Measurements from ENCODE around the gene HADH. TPM values are rescaled to one million over a fixed set of nuclear protein-coding genes. Genes with fewer than 3 reads are reported as not detected.
"Not testable (repeated sequence)": the region's sequence is repeated elsewhere in the genome, so short reads cannot be mapped to it uniquely, and the experiment has no call there.

Gene HADH
- 10 to 100 TPM; 47.3 to 51.1 TPM for total RNA-seq

DNA sequence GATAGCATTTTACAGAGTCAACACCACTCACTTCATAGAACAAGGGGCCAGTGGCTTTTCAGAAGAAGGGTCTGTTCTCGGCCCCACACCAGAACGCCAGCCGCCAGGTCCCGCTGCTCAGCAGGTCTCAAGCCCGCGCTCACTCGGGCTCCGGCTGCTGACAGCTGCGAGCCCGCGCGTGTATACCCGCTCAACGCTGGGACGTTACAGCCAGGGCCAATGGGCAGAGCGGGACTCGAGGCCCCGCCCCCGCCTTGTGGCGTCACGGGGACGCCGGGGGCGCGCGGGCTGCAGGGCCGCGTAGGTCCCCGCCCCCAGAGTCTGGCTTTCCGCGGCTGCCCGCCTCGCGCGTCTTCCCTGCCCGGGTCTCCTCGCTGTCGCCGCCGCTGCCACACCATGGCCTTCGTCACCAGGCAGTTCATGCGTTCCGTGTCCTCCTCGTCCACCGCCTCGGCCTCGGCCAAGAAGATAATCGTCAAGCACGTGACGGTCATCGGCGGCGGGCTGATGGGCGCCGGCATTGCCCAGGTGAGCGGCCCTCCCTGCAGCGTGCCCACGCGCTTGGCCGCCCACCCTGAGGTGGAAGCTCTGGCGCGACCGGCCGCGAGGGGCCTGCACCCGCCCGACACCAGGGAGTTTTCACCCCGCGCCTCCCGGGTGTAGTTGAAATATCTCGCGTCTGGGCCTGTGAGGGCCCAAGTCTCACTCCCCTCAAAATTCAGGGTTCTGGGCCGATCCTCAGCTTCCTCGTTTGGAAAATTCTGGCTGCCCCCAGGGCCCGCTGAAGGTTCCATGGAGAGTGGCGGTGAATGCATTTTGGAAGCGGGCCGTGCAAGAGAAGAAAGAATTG lies at the start of gene HADH:
HADH (plus strand) TSS at position 353 of the 850 bp plus-strand sequence; CDS start at position 397, 44 bp downstream.
- CTCF ChIA-PET = interaction anchor here (0.7 to 2.1 kb wide), 4 partner anchors 29 to 269 kb away, joined by 3 to 7 read pairs (median 4); partner anchors contain the start of gene PAPSS1
- Mint-ChIP-seq H3K4me3 (peak within 1 kb of the TSS; percentile 84), H3K9me3 (ENCODE audit: low read depth) (no peaks in the 10 kb centered on the region), H3K4me1 (peaks cover 33% of the 10 kb centered on the region), H3K36me3 (peaks cover 2% of the 10 kb centered on the region), H3K27ac (peak within 1 kb of the TSS; percentile 91), H3K27me3 (no peaks in the 10 kb centered on the region)
- DNase-seq (peak; percentile 95), ATAC-seq (peak; percentile 99)

- CTCF ChIA-PET = no interaction called here
- no peaks in the 10 kb centered on the region for H3K9me3 Mint-ChIP-seq (ENCODE audit: low read depth)
Observed at GRCh38 chr4:107945809-107946208, 43.9 kb upstream of the HADH start.

DNA sequence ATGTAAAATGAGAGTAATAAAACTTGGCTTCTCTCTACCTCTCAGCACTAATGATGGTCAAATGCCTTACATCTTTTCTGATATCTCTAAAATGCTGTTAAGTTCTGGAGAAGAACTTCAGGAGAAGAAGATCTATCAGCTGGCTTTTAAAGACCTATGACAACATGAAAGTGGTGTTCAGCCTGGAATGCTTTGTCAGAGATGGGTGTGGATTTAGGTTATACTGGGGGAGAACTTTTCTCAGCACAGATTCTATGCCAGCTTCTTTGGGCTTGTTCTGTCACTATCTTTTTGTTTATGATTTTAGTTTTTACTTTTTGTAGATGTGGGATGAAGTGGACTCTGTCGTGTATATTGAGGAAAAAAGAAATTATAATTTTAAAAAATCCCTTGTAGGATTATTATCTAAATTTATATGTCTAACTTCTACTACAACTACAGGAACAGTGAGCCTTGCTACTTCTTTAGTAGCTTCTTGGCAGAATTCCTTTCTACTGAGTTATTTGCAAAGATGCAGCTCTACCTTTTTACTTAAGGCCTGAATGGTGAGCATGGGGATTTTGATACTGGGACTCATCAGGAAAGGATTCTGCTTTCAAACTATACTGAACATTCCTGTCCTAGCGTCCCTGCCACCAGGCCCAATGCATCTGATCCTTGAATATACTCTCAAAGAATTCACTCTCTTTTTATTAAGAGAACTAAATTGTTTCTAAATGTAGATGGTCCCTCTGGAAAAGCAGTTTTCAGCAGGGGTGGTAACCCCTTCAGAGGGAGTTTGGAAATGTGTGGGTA lies 38.7 kb upstream of the HADH start:
- CTCF ChIA-PET = no interaction called here
- no peaks in the 10 kb centered on the region for H3K4me1 Mint-ChIP-seq
- DNase-seq (no peak), ATAC-seq (no peak)
- no peak overlapping the region for H3K4me3 Mint-ChIP-seq
- H3K9me3 Mint-ChIP-seq (ENCODE audit: low read depth) = peaks cover 6% of the 10 kb centered on the region
- no peak overlapping the region for H3K27ac Mint-ChIP-seq
- no peaks in the 10 kb centered on the region for H3K27me3 Mint-ChIP-seq
- peaks cover 12% of the 10 kb centered on the region for H3K36me3 Mint-ChIP-seq

More at GRCh38 chr4:107945809-107946208, 43.9 kb upstream of the HADH start:
- H3K27me3 Mint-ChIP-seq = no peaks in the 10 kb centered on the region
- no peak overlapping the region for H3K27ac Mint-ChIP-seq
- DNase-seq (no peak), ATAC-seq (no peak)
- H3K4me3 Mint-ChIP-seq = no peak overlapping the region
- no peaks in the 10 kb centered on the region for H3K4me1 Mint-ChIP-seq
- H3K36me3 Mint-ChIP-seq = peaks cover 3% of the 10 kb centered on the region

GRCh38 chr4:107951551-107951950 lies 38.1 kb upstream of the HADH start:
- Mint-ChIP-seq H3K9me3 (ENCODE audit: low read depth) (peaks cover 8% of the 10 kb centered on the region), H3K4me3 (no peak overlapping the region), H3K4me1 (no peaks in the 10 kb centered on the region), H3K27me3 (no peaks in the 10 kb centered on the region), H3K36me3 (peaks cover 17% of the 10 kb centered on the region), H3K27ac (no peak overlapping the region)
- ATAC-seq = no peak
- CTCF ChIA-PET = no interaction called here
- no peak for DNase-seq

DNA sequence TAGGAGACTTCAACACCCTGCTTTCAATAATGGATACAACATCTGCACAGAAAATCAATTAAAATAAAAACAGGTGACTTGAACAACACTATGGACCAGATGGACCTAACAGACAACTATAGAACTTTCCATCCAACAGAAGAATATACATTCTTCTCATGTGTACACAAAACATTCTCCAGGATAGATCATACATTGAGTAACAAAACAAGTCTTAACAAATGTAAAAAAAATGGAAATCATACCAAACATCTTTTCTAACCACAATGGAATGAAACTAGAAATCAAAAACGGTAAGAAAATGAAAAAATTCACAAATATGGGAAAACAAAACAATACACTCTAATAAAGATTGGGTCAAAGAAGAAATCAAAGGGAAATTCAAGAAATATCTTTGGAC lies 33.7 kb upstream of the HADH start:
- Mint-ChIP-seq H3K4me1 (no peaks in the 10 kb centered on the region), H3K27ac (no peak overlapping the region), H3K27me3 (no peaks in the 10 kb centered on the region), H3K36me3 (peaks cover 14% of the 10 kb centered on the region), H3K4me3 (no peak overlapping the region), H3K9me3 (ENCODE audit: low read depth) (peaks cover 8% of the 10 kb centered on the region)
- DNase-seq (no peak), ATAC-seq (no peak)
- CTCF ChIA-PET = no interaction called here

DNA sequence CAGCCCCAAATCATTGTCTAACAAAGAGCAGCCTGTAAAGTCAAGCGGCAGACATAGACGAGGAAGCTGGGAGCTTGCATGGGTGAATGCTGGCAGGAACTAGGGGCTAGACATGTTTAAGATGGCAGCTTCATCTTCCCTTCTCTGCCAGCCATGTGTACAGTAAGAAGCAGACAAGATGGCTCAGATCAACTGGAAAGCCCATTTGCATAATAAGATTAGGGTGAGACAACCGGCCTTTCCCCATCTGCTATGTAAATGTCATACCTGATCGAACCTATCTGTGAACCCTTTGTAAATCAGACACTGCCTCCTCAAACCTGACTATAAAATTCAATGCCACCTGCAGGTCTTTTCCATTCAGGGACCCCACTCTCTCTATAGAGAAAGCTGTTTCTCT lies 22.8 kb upstream of the HADH start:
- Mint-ChIP-seq H3K4me3 (no peak overlapping the region), H3K27ac (no peak overlapping the region), H3K27me3 (peaks cover 5% of the 10 kb centered on the region), H3K4me1 (no peaks in the 10 kb centered on the region), H3K36me3 (no peaks in the 10 kb centered on the region), H3K9me3 (ENCODE audit: low read depth) (no peaks in the 10 kb centered on the region)
- DNase-seq = no peak
- CTCF ChIA-PET = no interaction called here
- ATAC-seq = no peak

- H3K9me3 Mint-ChIP-seq (ENCODE audit: low read depth); H3K27me3 Mint-ChIP-seq; CTCF ChIA-PET; H3K36me3 Mint-ChIP-seq; H3K4me1 Mint-ChIP-seq; H3K27ac Mint-ChIP-seq; DNase-seq; H3K4me3 Mint-ChIP-seq; ATAC-seq: not testable (repeated sequence)
Observed at GRCh38 chr4:107967519-107967918, 22.2 kb upstream of the HADH start.

- H3K9me3 Mint-ChIP-seq (ENCODE audit: low read depth); DNase-seq; H3K27ac Mint-ChIP-seq; H3K4me1 Mint-ChIP-seq; H3K36me3 Mint-ChIP-seq; H3K4me3 Mint-ChIP-seq; CTCF ChIA-PET; H3K27me3 Mint-ChIP-seq; ATAC-seq: not testable (repeated sequence)
Observed at GRCh38 chr4:107967921-107968320, 21.8 kb upstream of the HADH start.

DNA sequence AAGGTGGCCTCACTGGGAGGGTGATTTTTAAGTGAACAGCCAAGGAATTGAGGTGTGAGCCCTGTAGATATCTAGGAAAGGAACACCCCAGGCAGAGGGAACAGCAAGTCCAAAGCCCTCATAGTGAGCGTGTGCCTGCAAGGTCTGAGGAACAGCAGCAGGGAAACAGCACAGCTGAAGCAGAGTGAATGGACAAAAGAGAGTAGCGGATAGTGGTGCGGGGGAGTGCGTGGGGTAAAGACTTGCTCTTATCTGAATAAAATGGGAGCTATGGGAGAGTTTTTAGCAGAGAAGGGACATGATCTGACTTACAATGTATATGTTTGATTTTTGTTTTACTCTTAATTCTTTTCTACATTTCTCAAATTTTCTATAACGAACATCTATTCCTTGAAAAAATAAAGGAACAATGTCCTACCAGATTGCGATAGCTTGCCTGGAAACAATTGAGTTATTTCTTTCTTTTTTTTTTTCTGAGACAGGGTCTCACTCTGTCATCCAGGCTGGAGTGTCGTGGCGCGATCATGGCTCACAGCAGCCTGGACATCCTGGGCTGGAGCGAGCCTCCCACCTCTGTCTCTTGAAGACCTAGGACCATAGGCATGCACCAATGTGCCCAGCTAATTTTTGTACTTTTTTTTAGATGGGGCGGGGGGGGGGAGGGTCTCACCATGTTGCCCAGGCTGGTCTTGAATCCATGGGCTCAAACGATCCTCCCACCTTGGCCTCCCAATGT lies 19.5 kb upstream of the HADH start:
- peaks cover 3% of the 10 kb centered on the region for H3K4me1 Mint-ChIP-seq
- no peak for ATAC-seq
- peaks cover 1% of the 10 kb centered on the region for H3K36me3 Mint-ChIP-seq

GRCh38 chr4:107972605-107973004 lies 17.1 kb upstream of the HADH start:
- no peak for DNase-seq
- Mint-ChIP-seq H3K9me3 (ENCODE audit: low read depth) (peaks cover 6% of the 10 kb centered on the region), H3K4me3 (no peak overlapping the region), H3K36me3 (peaks cover 4% of the 10 kb centered on the region), H3K27me3 (no peaks in the 10 kb centered on the region), H3K4me1 (peaks cover 3% of the 10 kb centered on the region), H3K27ac (no peak overlapping the region)
- ATAC-seq = no peak
- CTCF ChIA-PET = no interaction called here

More for the DNA sequence above, 19.5 kb upstream of the HADH start:
- H3K27ac Mint-ChIP-seq = no peak overlapping the region
- H3K9me3 Mint-ChIP-seq (ENCODE audit: low read depth) = peaks cover 2% of the 10 kb centered on the region
- no peak overlapping the region for H3K4me3 Mint-ChIP-seq
- CTCF ChIA-PET = no interaction called here
- H3K27me3 Mint-ChIP-seq = peaks cover 4% of the 10 kb centered on the region
- no peak for DNase-seq

GRCh38 chr4:107974523-107974922 lies 15.2 kb upstream of the HADH start:
- no peaks in the 10 kb centered on the region for H3K27me3 Mint-ChIP-seq
- peaks cover 4% of the 10 kb centered on the region for H3K36me3 Mint-ChIP-seq
- ATAC-seq (no peak), DNase-seq (no peak)
- H3K4me3 Mint-ChIP-seq = no peak overlapping the region
- H3K27ac Mint-ChIP-seq = no peak overlapping the region
- H3K9me3 Mint-ChIP-seq (ENCODE audit: low read depth) = peaks cover 6% of the 10 kb centered on the region
- CTCF ChIA-PET = no interaction called here
- H3K4me1 Mint-ChIP-seq = peaks cover 3% of the 10 kb centered on the region

DNA sequence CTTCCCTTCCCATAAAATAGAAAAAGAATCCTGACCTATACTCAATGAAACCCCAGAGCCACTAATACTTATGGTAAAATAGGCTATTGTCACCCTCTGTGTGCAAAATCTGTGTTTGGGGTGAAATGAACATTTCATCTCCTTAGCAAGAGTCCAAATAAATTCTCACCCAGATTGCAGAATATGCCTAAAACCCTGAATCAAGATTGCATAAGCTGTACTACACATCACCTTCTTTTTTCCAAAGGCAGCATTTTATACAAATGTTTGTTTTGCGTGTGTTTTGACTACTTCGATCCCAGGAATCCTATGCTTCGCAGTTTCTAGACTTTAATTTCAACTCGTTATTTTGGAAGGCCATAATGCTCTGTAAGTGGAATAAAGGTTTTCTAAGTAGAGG lies 12.2 kb upstream of the HADH start:
- no peak for ATAC-seq
- no peak for DNase-seq
- CTCF ChIA-PET = no interaction called here
- Mint-ChIP-seq H3K27me3 (no peaks in the 10 kb centered on the region), H3K27ac (no peak overlapping the region), H3K36me3 (peaks cover 9% of the 10 kb centered on the region), H3K4me3 (no peak overlapping the region), H3K4me1 (peaks cover 3% of the 10 kb centered on the region), H3K9me3 (ENCODE audit: low read depth) (peaks cover 8% of the 10 kb centered on the region)

- H3K36me3 Mint-ChIP-seq = peaks cover 9% of the 10 kb centered on the region
- no peak overlapping the region for H3K4me3 Mint-ChIP-seq
- ATAC-seq (no peak), DNase-seq (no peak)
- H3K27ac Mint-ChIP-seq = no peak overlapping the region
- CTCF ChIA-PET = no interaction called here
- H3K4me1 Mint-ChIP-seq = peaks cover 3% of the 10 kb centered on the region
- H3K9me3 Mint-ChIP-seq (ENCODE audit: low read depth) = peaks cover 8% of the 10 kb centered on the region
- H3K27me3 Mint-ChIP-seq = no peaks in the 10 kb centered on the region
Observed at GRCh38 chr4:107977966-107978705, 11.6 kb upstream of the HADH start.

Data from activated CD8-positive, alpha-beta memory T cell treated with anti-CD3 and anti-CD28 coated beads, Interleukin-2, amount 10 ng/mL, durations not matched to agents 7 days and 5 days (primary cell).